Measurements from ENCODE around the gene TERB2. TPM values are rescaled to one million over a fixed set of nuclear protein-coding genes. Genes with fewer than 3 reads are reported as not detected.
"Not testable (repeated sequence)": the region's sequence is repeated elsewhere in the genome, so short reads cannot be mapped to it uniquely, and the experiment has no call there.

TERB2 gene, protein sequence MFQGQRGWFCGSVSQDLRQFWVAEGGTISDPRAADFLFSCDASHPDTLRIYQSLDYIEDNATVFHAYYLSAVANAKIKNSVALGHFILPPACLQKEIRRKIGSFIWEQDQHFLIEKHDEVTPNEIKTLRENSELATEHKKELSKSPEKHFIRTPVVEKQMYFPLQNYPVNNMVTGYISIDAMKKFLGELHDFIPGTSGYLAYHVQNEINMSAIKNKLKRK
- not detected for total RNA-seq

GRCh38 chr15:44956388-44956787 lies at the start of gene TERB2:
TSS of gene TERB2 (plus strand) at chr15:44956687. CDS start at chr15:44956719, 32 bp downstream.
- DNase-seq: no peak

- no peak for DNase-seq
Measured at GRCh38 chr15:44909423-44909822, 47.1 kb upstream of the TERB2 start.

- no peak for DNase-seq
Measured at GRCh38 chr15:44910981-44911625, 45.4 kb upstream of the TERB2 start.

GRCh38 chr15:44912186-44912585 lies 44.3 kb upstream of the TERB2 start:
- DNase-seq: not testable (repeated sequence)

DNA sequence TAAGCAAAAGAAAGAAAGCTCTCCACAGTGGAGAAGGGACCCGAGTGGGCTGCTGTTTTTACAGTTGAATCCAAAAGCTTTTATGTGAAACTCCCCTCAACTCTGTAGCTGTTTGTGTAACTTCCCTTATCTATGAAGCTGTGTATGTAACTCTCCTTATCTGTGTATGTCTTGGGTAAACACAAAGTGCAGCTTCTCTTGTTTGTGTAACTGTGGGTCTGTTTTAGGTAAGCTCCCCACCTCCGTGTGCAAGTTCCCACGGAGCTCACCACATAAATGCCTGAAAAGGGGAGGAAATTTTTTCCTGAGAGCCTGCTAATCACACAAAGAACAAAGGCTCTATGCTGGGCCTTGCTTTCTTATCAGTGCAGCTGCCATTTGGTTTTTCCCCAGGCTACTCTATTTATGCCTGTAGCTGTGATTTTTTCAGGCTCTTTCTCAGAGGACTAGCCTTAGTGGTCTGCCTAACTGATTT lies 43.5 kb upstream of the TERB2 start:
- not testable (repeated sequence) for DNase-seq

- DNase-seq: no peak
Measured at GRCh38 chr15:44918136-44918535, 38.4 kb upstream of the TERB2 start.

DNA sequence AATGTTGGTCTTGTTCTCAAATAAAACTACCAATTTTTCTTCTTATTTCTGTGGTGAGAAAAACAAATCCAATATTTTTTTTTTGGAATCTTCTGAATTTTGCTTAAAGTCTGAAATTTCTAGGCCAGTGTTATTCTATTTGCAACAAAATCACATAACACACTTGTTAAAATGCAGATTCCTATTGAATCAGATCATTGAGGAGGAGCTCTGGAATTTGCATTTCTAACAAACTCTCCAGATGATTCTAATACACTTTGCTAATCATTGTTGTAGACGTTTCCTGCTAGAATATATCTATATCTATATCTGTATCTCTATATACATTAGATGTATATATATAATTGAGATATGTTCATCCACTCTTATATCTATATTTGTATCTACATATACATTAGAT lies 27.8 kb upstream of the TERB2 start:
- DNase-seq: not testable (repeated sequence)

- DNase-seq: not testable (repeated sequence)
Measured at GRCh38 chr15:44930283-44930682, 26.2 kb upstream of the TERB2 start.

DNA sequence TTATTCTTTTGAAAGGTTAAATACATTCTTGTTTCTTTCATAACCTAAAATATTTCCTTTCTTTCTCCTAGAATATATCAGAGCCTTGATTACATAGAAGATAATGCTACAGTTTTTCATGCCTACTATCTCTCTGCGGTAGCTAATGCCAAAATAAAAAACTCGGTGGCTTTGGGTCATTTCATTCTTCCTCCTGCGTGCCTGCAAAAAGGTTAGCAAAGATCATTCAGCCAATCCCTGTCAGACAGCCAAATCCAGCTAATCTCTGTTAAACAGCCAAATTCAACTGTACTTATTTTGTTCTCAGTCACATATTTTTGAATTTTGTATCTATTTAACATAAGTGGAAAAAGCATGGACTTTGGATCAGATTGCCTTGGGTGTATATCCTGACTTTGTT lies 1.8 kb downstream of the TERB2 start:
- not testable (repeated sequence) for DNase-seq

GRCh38 chr15:44968475-44968874 lies 12.0 kb downstream of the TERB2 start:
- DNase-seq: no peak

DNA sequence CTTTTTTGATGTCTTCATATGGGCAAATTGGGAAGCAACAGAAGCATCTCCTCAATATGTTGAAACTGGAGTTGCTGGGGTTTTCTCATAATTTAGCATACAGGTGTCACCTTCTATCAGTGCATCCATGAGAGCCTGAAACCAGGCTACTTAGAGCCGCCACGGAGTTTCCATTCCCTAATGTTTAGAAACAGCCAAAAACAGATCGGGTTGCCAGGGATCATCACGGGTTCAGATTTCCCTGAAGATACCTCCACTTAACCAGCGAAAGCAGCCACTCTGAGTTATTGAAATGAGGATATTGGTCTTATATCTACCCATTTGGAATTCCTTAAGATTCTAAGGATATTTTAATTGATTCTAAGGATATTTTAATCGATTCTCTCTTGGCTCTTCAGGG lies 14.5 kb downstream of the TERB2 start:
- DNase-seq: no peak

- not testable (repeated sequence) for DNase-seq
Measured at GRCh38 chr15:44976183-44976582, 19.7 kb downstream of the TERB2 start.

- not testable (repeated sequence) for DNase-seq
Measured at GRCh38 chr15:44977781-44978180, 21.3 kb downstream of the TERB2 start.

- not testable (repeated sequence) for DNase-seq
Measured at GRCh38 chr15:44979617-44980339, 23.3 kb downstream of the TERB2 start.

DNA sequence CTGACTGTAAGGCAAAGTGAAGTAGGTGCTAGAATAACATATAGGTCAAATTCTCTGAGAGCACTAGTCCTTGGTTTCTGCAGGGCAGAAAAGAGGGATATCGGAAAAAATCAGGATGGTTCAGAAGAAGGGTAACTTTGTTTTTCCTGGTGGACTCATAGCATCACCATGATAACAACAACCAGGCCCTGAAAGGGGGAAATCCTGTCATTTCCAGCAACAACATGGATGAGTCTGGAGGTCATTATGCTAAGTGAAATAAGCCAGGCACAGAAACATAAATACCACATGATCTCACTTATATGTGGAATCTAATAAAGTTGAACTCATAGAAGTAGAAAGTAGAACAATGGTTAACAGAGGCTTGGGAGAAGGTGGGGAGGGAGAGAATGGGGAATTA lies 27.7 kb downstream of the TERB2 start:
- not testable (repeated sequence) for DNase-seq

- DNase-seq: not testable (repeated sequence)
Measured at GRCh38 chr15:44986346-44987055, 30.0 kb downstream of the TERB2 start.

DNA sequence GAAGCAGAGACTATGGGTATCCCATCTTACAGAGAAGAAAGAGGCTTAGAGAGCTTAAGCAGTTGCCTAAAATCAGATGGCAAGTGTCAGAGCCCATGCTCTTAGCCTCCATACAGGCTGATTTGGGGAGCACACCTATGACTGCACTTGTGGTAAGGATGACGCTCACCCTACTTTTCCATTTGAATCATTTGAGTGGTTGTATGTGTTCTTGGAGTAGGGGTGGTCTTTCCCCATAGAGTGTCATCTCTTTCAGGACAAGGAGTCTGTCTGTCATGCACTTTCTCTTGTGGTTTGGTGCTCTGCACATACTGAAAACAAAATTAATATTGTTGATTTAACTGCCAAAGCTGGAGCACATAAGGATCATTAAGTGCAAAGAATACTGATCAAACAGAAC lies 31.2 kb downstream of the TERB2 start:
- DNase-seq: not testable (repeated sequence)

DNA sequence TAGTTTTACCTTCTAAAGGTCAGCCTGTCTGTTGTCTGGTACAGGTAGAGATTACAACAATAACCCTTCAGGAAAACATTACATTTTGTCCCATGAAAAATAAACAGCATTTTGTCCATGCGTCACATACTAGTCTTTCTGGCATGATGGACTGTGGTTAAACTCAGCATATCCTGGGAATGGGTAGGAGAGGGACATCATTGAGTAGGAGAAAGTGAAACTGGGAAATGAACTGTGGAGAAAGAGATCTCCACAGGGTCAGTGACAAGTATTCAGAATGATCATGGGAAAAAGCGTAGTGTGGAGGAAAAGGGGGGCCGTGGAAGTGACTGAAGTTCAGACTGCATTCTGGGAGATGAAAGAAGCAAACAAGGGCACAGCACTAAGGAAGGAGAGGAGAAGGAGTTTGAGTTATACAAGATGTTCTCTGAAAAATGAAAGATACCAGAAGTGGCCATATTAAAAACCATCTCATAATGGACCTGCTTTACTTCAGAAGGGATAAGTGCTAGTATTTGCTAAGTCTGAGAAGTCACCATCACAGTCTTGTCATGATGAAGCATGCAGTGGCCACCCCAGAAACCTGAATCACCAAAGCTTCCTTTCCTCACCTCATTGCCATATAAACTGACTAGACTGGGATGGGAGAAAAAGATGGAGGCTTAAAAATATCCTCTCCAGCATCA lies 31.8 kb downstream of the TERB2 start:
- DNase-seq: not testable (repeated sequence)

GRCh38 chr15:44988870-44989219 lies 32.4 kb downstream of the TERB2 start:
- DNase-seq: not testable (repeated sequence)

- DNase-seq: not testable (repeated sequence)
Measured at GRCh38 chr15:44997632-44998031, 41.1 kb downstream of the TERB2 start.

DNA sequence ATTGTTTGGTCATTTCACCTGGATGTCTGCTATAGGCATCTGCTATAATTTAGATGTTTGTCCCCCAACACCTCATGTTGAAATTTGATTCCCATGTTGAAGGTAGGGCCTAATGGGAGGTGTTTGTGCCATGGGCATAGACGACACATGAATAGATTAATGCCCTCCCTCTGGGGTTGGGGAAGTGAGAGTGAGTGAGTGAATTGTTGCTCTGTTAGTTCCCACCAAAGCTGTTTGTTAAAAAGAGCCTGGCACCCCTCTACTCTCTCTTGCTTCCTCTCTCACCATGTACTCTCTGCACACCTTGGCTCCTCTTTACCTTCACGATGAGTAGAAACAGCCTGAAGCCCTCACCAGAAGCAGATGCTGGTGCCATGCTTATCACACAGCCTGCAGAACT lies 42.6 kb downstream of the TERB2 start:
- no peak for DNase-seq

DNA sequence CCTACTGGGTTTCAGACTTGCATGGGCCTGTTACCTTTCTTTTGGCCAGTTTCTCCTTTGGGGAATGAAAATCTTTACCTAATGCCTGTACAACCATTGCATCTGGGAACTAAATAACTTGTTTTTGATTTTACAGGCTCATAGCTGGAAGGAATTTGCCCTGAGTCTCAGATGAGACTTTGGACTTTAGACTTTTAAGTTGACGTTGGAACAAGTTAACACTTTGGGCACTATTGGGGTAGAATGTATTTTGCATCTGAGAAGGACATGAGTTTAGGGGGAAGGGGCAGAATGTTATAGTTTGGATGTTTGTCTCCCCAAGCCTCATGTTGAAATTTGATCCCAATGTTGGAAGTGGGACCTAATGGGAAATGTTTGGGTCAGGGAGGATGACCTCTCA lies 44.7 kb downstream of the TERB2 start:
- not testable (repeated sequence) for DNase-seq

Measured in occipital lobe (tissue), 2 donors.